CD4-positive, alpha-beta T cell treated with Interleukin-4 for 4 hours (primary cell): Measurements from ENCODE around the gene ANKRD16.
"Not testable (repeated sequence)": the region's sequence is repeated elsewhere in the genome, so short reads cannot be mapped to it uniquely, and the experiment has no call there.

Experiments used
- DNase-seq: peaks from one replicate; pipeline ENCODE4 v3.0.0-alpha.2; 2020

Gene ANKRD16

GRCh38 chr10:5889624-5890451 is at the start of gene ANKRD16, which contains the start of gene FBH1:
Gene ANKRD16, minus strand, starts transcription at chr10:5889893. Its CDS starts 539 bp downstream, at chr10:5889354.
Gene FBH1, plus strand, starts transcription at chr10:5890243. Its CDS starts 103 bp downstream, at chr10:5890346.
- DNase-seq = peak; percentile 98

GRCh38 chr10:5938291-5938690 is 48.6 kb upstream of the ANKRD16 start:
- no peak for DNase-seq

GRCh38 chr10:5937016-5937415 is 47.3 kb upstream of the ANKRD16 start:
- no peak for DNase-seq

- no peak for DNase-seq
Observed at GRCh38 chr10:5935628-5936027, 45.9 kb upstream of the ANKRD16 start.

- no peak for DNase-seq
Observed at GRCh38 chr10:5933909-5934546, 44.3 kb upstream of the ANKRD16 start.

- no peak for DNase-seq
Observed at GRCh38 chr10:5932345-5932744, 42.7 kb upstream of the ANKRD16 start.

- DNase-seq = no peak
Observed at GRCh38 chr10:5930272-5930671, 40.6 kb upstream of the ANKRD16 start.

GRCh38 chr10:5929442-5929841 is 39.7 kb upstream of the ANKRD16 start:
- DNase-seq = no peak

GRCh38 chr10:5927306-5927705 is 37.6 kb upstream of the ANKRD16 start:
- DNase-seq = no peak

GRCh38 chr10:5924889-5925288 is 35.2 kb upstream of the ANKRD16 start:
- no peak for DNase-seq

GRCh38 chr10:5921746-5922145 is 32.1 kb upstream of the ANKRD16 start:
- DNase-seq = no peak

- DNase-seq = no peak
Observed at GRCh38 chr10:5919568-5919967, 29.9 kb upstream of the ANKRD16 start.

- DNase-seq = no peak
Observed at GRCh38 chr10:5918763-5919162, 29.1 kb upstream of the ANKRD16 start.

- DNase-seq = no peak
Observed at GRCh38 chr10:5917305-5917704, 27.6 kb upstream of the ANKRD16 start.

GRCh38 chr10:5915451-5915850 is 25.8 kb upstream of the ANKRD16 start:
- no peak for DNase-seq

- no peak for DNase-seq
Observed at GRCh38 chr10:5913736-5914135, 24.0 kb upstream of the ANKRD16 start.

- no peak for DNase-seq
Observed at GRCh38 chr10:5911670-5912069, 22.0 kb upstream of the ANKRD16 start.

- no peak for DNase-seq
Observed at GRCh38 chr10:5910323-5911100, 20.8 kb upstream of the ANKRD16 start.

- not testable (repeated sequence) for DNase-seq
Observed at GRCh38 chr10:5908676-5909075, 19.0 kb upstream of the ANKRD16 start.

GRCh38 chr10:5906651-5907050 is 17.0 kb upstream of the ANKRD16 start:
- no peak for DNase-seq

- no peak for DNase-seq
Observed at GRCh38 chr10:5905854-5906507, 16.3 kb upstream of the ANKRD16 start.

GRCh38 chr10:5904227-5904626 is 14.5 kb upstream of the ANKRD16 start:
- no peak for DNase-seq

GRCh38 chr10:5903563-5903962 is 13.9 kb upstream of the ANKRD16 start:
- DNase-seq = no peak
